NCI-H2081 (cell line): Measurements from ENCODE around the gene LINGO4.

Source experiments
- DNase-seq, 2 experiments: peaks; one replicate each; lab custom pipeline; 2025; lab: John Stamatoyannopoulos, UW

Gene LINGO4

GRCh38 chr1:151805066-151805820, at the start of gene LINGO4:
LINGO4 (minus strand) TSS chr1:151805419; CDS start chr1:151802704, 2,715 bp downstream.
- no peak for DNase-seq

GRCh38 chr1:151854658-151855057, 49.4 kb upstream of the LINGO4 start:
- DNase-seq = no peak

GRCh38 chr1:151853411-151853943, 48.3 kb upstream of the LINGO4 start, which contains the start of gene THEM5:
THEM5 (minus strand) TSS chr1:151853712; CDS start chr1:151853565, 147 bp downstream.
- no peak for DNase-seq

- no peak for DNase-seq
Measured at GRCh38 chr1:151852733-151853132, 47.5 kb upstream of the LINGO4 start.

GRCh38 chr1:151851886-151852285, 46.7 kb upstream of the LINGO4 start:
- DNase-seq = no peak

- DNase-seq = no peak
Measured at GRCh38 chr1:151849871-151850270, 44.7 kb upstream of the LINGO4 start.

GRCh38 chr1:151849126-151849525, 43.9 kb upstream of the LINGO4 start:
- no peak for DNase-seq

- no peak for DNase-seq
Measured at GRCh38 chr1:151847867-151848596, 42.8 kb upstream of the LINGO4 start.

- DNase-seq = no peak
Measured at GRCh38 chr1:151846686-151847237, 41.5 kb upstream of the LINGO4 start.

GRCh38 chr1:151846062-151846568, 40.9 kb upstream of the LINGO4 start:
- no peak for DNase-seq

GRCh38 chr1:151843398-151843797, 38.2 kb upstream of the LINGO4 start:
- DNase-seq = no peak

- no peak for DNase-seq
Measured at GRCh38 chr1:151841141-151841540, 35.9 kb upstream of the LINGO4 start.

GRCh38 chr1:151840421-151840820, 35.2 kb upstream of the LINGO4 start:
- no peak for DNase-seq

- peak; percentile 83 to 85 for DNase-seq
Measured at GRCh38 chr1:151839457-151840403, 34.5 kb upstream of the LINGO4 start, which contains the start of gene C2CD4D. C2CD4D (minus strand) TSS chr1:151839820; CDS start chr1:151838989, 831 bp downstream.

- no peak for DNase-seq
Measured at GRCh38 chr1:151839082-151839412, 33.8 kb upstream of the LINGO4 start.

- DNase-seq = no peak
Measured at GRCh38 chr1:151838222-151839081, 33.2 kb upstream of the LINGO4 start.

GRCh38 chr1:151837884-151838221, 32.6 kb upstream of the LINGO4 start:
- DNase-seq = no peak

GRCh38 chr1:151837197-151837596, 32.0 kb upstream of the LINGO4 start:
- DNase-seq = no peak

- DNase-seq = no peak
Measured at GRCh38 chr1:151835596-151835995, 30.4 kb upstream of the LINGO4 start.

GRCh38 chr1:151834239-151834638, 29.0 kb upstream of the LINGO4 start:
- DNase-seq = no peak
